H4 (cell line): Measurements from ENCODE around the gene SLC6A16. TPM values are rescaled to one million over a fixed set of nuclear protein-coding genes. Genes with fewer than 3 reads are reported as not detected.
A peak's percentile ranks its signal among the peaks of the same experiment; 100 is the strongest.
"Not testable (repeated sequence)": the region's sequence is repeated elsewhere in the genome, so short reads cannot be mapped to it uniquely, and the experiment has no call there.

Experiments
- DNase-seq: peaks from one replicate; pipeline ENCODE4 v3.0.0-alpha.2; 2015; ENCODE audit warnings: low spot score
- total RNA-seq: library from RNA; depleted of rRNA; stranded (reverse); fragments of >200 nt; shearing (Covaris generic); gene quantifications from 2 replicates; pipeline ENCODE4 v1.2.3, GENCODE V29; 2014

Gene SLC6A16
- total RNA-seq, 1 experiment from 2014 or later, result 0.85 TPM

DNA sequence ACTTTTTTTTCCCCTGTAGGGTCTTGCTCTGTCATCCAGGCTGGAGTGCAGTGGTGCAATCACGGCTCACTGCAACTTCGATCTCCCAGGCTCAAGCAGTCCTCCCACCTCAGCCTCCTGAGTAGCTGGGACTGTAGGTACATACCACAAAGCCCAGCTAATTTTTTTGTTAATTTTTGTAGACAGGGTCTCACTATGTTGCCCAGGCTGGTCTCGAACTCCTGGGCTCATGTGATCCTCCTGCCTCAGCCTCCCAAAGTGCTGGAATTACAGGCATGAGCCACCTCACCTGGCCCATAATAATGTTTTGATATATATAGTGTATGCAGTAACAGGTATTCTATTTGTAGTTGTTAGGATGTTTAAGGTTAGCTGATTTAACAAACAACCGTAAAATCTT, 6.2 kb upstream of the SLC6A16 start:
- not testable (repeated sequence) for DNase-seq

DNA sequence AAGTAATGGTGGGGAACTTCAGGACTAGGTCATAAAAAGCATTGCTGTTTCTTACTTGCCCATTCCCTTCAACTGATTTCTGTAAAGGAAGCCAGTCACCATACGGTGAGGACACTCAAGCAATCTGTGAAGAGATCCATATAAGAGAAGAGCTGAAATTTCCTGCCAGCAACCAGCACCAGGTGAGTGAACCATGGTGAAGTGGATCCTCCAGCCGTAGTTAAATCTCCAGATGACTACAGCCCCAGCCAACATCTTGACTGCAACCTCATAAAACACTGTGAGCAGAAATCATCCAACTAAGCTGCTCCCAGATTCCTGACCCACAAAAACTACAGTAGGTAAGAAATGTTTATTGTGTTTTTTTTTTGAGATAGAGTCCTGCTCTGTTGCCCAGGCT, 3.8 kb upstream of the SLC6A16 start:
- DNase-seq, result no peak

DNA sequence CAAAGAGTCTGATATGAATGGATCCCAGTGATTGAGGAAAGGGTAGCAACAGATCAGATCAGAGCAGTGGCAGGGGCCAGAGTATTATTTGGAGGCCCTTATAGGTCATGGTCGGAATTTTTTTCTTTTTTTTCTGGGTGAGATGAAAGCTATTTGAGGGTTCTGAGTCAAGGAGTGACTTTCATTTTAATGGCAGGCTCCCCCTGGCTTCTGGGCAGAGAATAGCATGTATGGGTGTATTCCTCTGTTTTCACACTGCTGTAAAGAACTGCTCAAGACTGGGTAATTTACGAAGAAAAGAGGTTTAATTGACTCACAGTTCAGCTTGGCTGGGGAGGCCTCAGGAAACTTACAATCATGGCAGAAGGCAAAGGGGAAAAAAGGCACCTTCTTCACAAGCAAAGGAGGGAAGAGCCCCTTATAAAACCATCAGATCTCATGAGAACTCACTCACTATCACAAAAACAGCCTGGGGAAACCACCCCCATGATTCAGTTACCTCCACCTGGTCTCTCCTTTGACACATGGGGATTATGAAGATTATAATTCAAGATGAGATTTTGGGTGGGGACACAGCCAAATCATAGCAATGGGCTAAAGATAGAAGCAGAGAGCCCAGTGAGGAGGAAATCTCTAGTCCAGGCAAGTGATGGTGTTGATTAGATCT, 3.0 kb upstream of the SLC6A16 start:
- DNase-seq, result peak; percentile 24

DNA sequence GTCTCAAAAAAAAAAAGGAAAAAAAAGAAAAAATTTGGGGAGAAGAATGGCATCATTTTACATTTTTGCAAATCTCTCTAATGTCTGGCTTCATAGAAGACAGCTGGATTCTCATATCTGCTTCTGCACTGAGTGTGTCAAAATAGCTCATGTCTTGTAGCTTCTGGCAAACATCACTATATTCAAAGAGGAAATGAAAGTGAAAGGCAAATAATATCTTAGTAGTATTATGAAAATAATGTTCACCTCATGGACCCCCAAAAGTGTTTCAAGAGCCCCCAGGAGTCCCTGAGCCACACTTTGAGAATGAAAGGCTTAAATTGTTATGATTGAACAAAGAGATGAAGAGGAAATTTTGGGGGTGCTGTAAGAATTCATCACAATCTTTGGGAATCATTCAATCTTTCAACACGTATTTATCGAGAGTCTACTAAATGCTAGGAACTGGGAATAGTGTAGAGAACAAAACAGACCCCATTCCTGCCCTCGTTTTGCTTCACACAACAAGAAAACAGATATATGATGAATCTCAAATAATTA, 1.2 kb upstream of the SLC6A16 start:
- no peak for DNase-seq

DNA sequence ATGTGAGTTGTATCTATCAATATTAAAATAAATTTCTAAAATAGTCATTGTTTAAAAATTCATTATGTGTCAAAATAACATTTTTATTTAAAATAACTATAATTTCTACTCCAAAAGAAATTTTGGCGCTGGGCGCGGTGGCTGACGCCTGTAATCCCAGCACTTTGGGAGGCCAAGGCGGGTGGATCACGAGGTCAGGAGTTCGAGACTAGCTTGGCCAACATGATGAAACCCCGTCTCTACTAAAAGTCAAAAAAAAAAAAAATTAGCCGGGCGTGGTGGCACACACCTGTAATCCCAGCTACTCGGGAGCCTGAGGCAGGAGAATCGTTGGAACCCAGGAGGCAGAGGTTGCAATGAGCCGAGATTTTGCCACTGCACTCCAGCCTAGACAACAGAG, 765 bp upstream of the SLC6A16 start:
- DNase-seq, result not testable (repeated sequence)

DNA sequence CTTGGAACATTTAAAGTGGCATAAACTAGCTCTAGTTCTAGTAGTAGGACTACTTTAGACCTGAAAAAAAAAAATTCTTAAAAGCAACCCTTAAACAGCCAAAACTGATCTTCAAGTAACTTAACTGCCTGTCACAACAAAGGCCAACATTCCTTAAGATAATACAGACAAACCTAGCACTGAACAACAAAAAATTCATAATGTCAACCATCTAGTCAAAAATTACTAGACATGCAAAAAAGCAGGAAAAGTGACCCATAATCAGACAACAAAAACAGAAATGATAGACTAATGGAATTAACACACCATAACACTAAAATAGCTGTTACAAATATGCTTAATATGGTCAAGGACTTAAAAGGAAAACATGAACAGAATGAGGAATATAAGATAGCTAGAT, 6.7 kb downstream of the SLC6A16 start:
- DNase-seq, result no peak

DNA sequence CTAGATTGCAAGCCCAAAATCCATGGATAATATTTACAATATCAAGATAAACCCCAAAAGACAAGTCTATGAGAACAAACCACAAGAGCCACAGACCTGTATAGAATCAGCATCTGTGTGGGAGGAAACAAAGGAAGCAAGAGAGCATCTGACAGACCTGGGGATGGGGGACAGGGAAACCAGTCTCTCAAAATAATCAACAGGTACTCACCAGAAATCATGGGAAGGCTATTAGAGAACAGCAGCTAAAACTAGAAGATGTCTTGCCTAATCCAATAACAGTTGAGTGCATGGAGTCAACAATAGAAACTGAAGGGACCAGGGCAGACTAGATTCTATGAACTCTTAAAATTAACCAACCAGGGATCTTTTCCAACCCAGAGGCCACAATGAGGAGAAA, 8.7 kb downstream of the SLC6A16 start:
- no peak for DNase-seq

DNA sequence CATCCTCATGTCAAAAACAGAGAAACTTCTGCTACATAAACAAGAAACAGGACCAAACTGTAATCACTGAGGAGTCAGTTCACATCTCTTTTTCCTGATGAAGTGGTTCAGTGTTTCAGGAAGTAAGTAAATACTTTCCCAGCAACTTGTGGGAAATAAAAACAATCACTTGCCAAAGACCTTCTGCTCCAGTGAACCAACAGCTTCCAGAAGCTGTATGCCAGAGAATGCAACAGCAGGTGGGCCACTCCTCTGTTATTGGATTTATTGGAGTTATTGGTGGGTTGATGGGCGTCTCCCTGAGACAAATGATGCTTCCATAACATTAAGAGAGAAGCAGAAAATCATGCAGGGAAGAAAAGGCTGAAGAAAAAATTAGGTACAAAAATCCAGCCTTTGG, 9.9 kb downstream of the SLC6A16 start:
- no peak for DNase-seq

DNA sequence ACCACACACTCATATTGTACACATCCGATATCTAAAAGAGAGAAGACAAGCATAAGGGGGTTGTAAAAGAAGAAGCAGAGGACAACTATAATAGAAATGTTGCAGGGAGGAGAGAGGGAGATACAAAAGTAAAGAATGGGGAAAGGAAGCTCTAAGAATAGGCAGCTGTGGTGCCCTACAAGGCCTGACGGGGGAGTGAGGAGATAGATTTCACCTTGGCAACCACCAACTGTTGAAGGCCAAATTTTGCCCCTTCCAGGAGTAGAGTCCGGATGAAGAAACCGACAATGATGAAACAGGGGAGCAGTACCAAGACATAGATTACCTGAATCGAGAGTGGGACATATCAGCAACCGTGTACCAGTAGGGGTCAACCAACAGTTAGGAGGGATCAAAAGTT, 15.9 kb downstream of the SLC6A16 start:
- no peak for DNase-seq

DNA sequence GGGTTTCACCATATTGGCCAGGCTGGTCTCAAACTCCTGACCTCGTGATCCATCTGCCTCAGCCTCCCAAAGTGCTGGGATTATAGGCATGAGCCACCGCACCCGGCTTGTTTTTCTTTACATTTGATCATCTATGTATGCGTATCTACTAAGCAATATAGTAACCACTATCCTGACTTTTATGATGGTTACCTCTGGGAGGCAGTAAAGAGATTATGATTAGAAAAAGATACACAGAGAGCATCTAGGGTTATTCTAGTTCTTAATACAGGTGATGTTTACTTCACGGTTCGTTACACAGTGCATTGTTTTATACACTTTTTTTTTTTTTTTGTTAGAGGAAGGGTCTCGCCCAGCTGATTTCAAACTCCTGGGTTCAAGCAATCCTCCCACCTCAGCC, 18.3 kb downstream of the SLC6A16 start:
- DNase-seq, result not testable (repeated sequence)

DNA sequence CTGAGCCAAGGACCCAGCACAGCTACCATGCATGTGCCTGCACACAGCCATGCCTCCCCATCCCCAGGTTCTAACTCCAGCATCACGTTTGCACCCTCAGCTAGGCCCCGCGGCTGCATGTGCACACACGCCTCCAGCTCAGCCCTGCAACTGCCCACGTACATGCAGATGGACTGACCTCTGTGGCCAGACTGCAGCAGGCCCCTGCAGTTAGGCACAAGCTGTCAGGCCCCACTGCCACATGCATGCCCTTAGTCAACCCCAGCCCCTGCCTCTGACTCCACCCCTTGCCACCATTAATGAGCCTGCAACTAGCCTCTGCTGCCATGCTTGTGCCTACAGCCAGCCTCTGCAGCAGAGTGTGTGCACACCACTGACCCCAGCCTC, 23.1 kb downstream of the SLC6A16 start:
- no peak for DNase-seq

DNA sequence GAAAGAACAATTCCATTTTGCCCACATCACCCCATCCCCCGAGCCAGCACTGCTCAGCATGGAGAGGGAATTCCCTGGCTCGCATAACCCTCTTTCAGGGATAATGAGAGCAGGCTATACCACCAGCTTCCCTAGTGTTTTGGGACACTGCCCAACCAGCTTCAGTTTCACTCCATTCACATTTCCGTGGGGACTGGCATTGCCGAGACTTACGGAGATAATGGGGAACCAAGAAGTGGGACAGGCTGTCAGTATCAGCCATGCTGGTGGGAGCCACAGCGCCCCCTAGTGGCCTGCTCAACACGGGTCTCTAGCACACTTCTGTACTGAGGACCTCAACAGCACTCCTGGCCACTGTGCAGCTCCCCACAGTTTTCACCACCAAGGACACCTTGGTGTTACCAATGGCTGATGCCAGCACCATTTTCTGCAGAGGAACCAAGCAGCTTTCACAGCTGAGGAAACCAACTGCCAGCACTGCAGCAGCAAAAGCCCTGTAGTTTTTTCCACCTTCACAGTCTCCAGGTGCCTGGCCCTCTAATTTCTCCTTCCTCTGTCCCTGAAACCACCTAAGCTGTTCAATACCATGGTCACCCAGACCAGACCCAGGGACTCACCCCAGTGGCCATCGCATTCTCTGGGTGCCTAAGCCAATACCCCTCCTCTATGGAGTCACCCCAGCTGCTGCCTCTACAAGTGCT, 23.7 kb downstream of the SLC6A16 start:
- peak; percentile 74 for DNase-seq

DNA sequence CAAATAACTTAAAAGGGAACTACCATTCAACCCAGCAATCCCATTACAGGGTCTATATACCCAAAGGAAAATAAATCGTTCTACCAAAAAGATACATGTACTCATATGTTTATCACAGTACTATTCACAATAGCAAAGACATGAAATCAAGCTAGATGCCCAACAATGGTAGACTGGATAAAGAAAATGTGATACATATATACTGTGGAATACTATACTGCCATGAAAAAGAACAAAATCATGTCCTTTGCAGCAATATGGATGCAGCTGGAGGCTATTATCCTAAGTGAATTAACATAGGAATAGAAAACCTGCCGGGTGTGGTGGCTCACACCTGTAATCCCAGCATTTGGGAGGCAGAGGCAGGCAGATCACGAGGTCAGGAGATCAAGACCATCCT, 26.3 kb downstream of the SLC6A16 start:
- not testable (repeated sequence) for DNase-seq

DNA sequence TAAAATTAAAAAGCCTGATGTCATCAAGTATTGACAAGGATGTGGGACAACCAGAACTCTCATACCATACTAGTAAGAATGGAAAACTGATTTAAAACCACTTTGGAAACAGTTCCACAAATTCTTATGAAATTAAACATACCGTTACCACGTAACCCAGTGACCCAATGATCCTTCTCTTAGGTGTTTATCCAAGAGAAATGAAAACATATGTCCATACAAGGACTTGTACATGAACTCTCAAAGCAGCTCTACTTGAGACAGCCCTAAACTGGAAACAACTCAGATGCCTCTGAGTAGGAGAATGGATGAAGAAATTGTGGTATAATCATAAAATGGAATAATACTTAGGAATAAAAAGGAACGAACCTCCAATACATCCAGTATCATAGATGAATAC, 27.6 kb downstream of the SLC6A16 start:
- no peak for DNase-seq

DNA sequence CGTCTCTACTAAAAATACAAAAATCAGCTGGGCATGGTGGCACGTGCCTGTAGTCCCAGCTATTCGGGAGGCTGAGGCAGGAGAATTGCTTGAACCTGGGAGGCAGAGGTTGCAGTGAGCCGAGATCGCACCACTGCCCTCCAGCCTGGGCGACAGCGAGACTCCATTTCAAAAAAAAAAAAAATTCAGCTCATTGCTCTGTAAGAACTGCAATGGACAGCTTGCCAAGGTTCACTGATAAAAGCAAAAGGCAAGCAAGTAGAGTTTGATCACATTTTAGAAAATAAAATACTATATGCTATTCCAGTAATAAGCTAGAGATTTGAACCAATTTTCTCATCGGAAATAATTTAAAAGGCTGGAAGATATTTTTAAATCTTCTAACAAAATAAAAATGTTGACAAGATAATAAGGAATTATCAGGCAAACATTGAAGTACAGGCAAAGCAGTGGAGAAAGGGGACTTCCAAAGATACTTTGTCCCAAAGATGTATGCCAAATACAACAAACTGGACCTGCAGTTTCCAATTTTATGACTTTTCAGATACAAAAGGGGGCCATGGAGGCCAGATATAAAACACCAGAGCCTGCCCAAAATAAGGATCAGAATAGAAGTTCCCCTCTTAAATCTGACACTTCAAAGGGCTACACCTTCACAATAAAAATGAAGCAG, 29.6 kb downstream of the SLC6A16 start:
- DNase-seq, result no peak

DNA sequence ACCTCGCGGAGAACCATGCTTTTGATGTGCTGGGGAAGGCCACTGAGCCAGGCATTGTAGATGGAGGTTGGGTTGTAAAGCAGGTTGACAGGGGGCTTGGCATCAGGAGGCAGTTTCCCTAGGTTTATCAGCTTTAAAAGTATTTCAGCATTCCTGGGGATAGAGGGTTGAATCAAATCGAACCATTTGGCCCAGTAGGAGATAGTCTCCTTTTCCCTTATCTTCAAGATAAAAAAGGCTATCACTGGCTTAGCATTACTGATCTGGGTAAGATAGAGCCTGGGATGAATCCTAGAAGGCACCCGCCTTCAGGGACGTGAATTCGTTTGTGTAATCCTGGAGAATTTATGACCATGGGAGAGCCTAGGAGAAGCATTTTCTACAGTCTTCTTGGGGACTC, 30.6 kb downstream of the SLC6A16 start:
- no peak for DNase-seq

DNA sequence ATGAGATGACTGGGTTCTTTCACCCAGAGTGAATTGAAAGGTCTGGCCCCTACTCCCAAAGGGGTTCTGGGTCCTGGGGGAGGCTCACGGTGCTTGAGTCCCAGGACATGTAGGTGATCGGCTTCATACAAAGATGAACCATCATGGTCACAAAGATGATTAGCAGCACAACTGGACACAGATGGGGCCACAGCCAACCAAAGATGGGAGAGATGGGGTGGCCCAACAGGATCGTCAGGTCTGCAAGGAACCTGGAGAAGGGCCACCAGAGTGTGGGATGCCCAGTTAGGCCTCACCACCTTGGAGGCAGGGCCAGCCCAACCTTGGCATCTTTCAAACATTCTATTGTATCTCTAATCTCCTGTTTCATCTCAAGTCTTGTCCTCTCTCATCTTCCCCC, 34.5 kb downstream of the SLC6A16 start:
- no peak for DNase-seq

DNA sequence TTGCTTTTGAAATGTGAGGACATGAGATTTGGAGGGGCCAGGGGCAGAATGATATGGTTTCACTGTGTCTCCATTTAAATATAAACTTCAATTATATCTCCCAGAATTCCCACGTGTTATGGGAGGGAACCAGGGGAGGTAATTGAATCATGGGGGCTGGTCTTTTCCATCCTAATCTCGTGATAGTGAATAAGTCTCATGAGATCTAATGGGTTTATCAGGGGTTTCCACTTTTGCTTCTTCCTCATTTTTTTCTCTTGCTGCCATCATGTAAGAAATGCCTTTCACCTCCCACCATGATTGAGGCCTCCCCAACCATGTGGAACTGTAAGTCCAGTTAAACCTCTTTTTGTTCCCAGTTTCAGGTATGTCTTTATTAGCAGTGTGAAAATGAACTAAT, 35.7 kb downstream of the SLC6A16 start:
- not testable (repeated sequence) for DNase-seq

DNA sequence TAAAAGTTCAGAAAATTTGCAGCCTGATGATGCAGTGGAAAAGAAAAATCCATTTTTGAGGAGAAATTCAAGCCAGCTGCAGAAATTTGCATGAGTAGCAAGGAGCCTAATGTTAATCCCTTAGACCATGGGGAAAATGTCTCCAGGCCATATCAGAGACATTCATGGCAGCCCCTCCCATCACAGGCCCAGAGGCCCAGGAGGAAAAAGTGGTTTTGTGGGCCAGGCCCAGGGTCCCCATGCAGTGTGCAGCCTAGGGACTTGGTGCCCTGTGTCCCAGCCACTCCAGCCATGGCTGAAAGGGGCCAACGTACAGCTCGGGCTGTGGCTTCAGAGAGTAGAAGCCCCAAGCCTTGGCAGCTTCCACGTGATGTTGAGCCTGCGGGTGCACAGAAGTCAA, 36.8 kb downstream of the SLC6A16 start:
- not testable (repeated sequence) for DNase-seq

DNA sequence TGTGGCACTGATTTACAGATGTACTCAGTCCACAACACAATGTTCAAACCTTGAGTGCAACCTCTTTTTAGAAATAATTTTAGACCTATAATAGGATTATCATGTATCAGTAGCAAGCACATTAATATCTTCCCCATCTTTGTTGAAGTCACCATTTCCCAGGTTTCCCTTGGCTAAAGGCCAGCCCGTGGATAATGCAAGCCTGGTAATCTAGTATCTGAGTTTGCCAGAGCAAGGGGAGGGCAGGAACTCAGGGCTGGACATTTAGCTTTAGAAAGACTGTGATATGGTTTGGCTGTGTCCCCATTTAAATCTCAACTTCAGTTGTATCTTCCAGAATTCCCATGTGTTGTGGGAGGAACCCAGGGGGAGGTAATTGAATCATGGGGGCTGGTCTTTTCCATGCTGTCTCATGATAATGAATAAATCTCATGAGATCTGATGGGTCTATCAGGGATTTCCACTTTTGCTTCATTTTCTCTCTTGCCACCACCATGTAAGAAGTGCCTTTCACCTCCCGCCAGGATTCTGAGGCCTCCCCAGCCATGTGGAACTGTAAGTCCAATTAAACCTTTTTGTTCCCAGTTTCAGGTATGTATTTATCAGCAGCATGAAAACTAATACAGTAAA, 37.7 kb downstream of the SLC6A16 start:
- no peak for DNase-seq

DNA sequence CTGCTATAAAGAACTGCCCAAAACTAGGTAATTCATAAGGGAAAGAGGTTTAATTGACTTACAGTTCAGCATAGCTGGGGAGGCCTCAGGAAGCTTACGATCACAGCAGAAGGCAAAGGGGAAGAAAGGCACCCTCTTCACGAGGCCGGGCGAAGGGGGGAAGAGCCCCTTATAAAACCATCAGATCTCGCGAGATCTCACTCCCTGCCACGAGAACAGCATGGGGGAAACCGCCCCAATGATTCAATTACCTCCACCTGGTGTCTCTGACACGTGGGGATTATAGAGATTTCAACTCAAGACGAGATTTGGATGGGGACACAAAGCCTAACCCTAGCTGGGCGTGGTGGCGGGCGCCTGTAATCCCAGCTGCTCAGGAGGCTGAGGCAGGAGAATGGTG, 42.8 kb downstream of the SLC6A16 start:
- no peak for DNase-seq

DNA sequence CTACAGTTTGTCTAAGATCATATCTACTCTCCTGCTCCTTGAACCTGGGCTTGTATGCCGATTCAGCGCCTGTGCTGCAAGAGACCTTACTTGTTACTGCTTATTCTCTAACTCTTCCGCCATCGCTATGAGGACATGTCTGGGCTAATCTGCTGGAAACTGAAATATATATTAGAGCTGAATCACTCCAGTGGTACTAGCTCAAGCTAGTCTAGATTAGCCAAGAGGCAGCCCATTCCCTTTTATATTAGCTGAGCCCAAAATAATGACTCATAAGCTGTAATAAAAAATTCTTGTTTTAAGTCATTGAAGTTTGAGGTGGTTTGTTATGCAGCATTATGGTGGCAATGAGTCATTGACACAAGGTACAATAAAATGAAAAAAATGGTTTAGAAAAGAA, 52.8 kb downstream of the SLC6A16 start:
- DNase-seq, result peak; percentile 31
